ENCODE results near the gene PDGFA.

The PDGFA gene

GRCh38 chr7:538764-539685 is 19.4 kb upstream of the PDGFA start:
- DNase-seq (ENCODE audit: insufficient read length, low spot score) (no peak), FAIRE-seq (peak; percentile 80)

DNA sequence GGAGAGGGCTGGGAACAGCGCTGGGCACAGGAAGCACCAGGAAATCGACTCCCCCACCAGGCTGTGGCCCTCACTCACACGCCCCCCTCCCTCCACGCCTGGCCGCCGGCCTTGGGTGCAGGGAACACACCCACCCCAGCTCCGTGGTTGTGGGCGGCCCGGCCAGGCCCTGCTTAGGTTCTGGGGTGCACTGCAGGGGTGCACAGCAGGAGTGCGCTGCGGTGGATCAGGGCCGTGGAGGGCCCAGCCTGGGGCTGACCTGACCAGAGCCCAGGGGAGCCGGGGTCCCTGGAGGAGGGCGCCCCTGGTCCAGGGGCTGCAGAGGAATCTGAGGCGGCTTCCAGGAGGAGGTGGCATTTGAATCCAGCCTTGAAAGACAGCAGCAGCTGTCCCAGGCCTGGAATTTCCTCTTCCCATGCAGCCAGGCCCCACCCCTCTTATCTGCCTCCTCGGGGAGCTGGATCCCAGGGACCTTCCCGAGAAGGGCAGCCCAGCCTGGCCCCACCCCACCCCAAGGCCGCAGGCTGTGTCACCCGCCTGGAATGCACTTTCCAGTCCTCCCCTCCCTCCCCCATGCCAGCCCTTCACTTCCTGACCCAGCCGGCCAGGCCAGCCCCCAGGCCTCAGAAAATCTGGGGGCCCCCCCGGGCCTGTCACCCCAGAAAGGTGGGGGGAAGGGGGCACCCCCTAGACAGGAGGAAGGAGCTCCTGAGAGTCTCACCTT is 18.4 kb upstream of the PDGFA start:
- peak; percentile 99 for DNase-seq (ENCODE audit: insufficient read length, low spot score)
- peak; percentile 97 for FAIRE-seq

- no peak for FAIRE-seq
- DNase-seq (ENCODE audit: insufficient read length, low spot score): no peak
These were observed 16.6 kb upstream of the PDGFA start for GRCh38 chr7:536231-536630.

DNA sequence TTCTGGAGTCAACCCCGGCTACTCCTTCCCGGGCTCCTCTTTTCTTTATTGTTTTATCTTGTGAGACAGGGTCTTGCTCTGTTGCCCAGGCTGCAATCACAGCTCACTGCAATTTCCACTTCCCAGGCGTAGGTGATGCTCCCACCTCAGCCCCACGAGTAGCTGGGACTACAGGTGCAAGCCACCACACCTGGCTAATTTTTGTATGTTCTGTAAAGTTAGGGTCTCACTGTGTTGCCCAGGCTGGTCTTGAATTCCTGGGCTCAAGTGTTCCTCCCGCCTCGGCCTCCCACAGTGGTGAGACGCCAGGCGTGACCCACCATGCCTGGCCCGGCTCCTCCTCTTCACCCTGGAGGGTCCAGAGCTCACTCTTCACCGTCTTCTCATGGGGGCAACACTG is 15.3 kb upstream of the PDGFA start:
- DNase-seq (ENCODE audit: insufficient read length, low spot score) (no peak), FAIRE-seq (no peak)

DNA sequence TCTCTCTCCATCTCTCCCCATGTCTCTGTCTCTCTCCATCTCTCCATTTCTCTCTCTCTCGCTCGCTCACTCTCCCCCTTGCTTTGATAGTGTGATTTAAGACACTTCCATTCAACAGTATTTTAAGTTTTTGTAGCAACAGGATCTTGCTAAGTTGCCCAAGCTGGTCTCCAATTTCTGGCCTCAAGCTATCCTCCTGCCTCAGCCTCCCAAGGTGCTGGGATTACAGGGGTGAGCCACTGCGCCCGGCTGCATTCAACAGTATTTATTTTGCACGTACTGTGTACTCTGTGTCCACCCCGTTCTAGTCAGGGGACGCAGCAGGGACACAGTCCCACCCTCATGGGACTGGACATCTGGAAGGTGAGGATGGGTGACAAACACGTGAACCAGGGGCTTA is 14.4 kb upstream of the PDGFA start:
- no peak for FAIRE-seq

DNA sequence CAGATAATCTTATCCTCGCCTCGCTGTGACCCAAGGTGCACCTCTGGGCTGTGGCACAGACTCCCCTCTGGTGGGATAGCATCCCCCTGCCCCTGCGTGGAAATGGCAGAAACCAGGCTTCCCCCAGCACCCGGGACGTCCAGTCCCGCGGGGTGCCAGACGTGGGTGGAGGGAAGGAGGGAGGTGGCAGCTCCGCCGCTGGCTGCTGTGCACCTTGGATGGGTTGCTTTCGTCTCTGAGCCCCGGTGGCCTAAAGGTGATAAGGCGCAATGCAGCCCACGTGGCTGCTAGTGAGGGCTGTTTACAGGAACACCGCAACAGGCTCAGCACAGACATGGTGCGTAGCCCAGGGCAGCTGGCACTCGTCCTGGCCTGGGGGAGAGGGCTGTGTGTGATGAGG is 13.6 kb upstream of the PDGFA start:
- DNase-seq (ENCODE audit: insufficient read length, low spot score): no peak
- peak; percentile 55 for FAIRE-seq

More for the DNA sequence above, 14.4 kb upstream of the PDGFA start:
- DNase-seq (ENCODE audit: insufficient read length, low spot score): no peak

GRCh38 chr7:532379-533143 is 12.9 kb upstream of the PDGFA start:
- no peak for DNase-seq (ENCODE audit: insufficient read length, low spot score)

DNA sequence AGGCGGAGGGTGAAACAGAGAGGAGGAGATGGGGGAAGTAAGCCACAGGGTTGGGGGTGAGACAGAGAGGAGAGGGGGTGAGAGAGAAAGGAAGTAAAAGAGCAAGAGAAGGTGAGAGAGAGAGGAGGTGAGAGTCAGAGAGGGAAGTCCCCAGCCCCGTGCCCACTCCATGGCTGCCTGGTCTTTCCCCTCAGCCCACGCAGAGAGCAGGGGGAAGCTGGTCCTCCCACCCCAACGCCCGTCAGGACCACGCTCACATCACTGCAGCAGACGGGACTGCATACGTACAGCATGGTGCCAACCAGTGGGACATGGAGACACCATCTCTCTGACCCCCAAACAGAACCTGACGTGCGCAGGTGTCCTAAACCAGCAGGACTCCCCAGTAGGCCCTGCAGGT is 12.1 kb upstream of the PDGFA start:
- DNase-seq (ENCODE audit: insufficient read length, low spot score): no peak
- FAIRE-seq: peak; percentile 86

More at GRCh38 chr7:532379-533143, 12.9 kb upstream of the PDGFA start:
- no peak for FAIRE-seq

DNA sequence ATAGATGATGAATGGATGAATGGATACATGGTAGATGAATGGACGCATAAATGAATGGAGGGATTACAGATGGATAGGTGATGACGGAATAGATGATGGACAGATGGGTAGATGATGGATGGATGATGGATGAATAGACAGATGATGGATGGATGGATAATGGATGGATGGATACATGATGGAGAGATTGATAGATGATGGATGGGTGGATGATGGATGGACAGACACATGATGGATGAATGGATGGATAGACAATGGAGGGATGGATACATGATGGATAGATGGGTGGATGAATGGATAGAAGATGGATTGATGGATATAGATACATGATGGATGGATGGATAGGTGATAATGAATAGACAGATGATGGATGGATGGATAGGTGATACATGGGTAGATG is 8.8 kb upstream of the PDGFA start:
- peak; percentile 90 for FAIRE-seq
- DNase-seq (ENCODE audit: insufficient read length, low spot score): no peak

GRCh38 chr7:527723-528122 is 8.1 kb upstream of the PDGFA start:
- no peak for DNase-seq (ENCODE audit: insufficient read length, low spot score)
- FAIRE-seq: no peak

DNA sequence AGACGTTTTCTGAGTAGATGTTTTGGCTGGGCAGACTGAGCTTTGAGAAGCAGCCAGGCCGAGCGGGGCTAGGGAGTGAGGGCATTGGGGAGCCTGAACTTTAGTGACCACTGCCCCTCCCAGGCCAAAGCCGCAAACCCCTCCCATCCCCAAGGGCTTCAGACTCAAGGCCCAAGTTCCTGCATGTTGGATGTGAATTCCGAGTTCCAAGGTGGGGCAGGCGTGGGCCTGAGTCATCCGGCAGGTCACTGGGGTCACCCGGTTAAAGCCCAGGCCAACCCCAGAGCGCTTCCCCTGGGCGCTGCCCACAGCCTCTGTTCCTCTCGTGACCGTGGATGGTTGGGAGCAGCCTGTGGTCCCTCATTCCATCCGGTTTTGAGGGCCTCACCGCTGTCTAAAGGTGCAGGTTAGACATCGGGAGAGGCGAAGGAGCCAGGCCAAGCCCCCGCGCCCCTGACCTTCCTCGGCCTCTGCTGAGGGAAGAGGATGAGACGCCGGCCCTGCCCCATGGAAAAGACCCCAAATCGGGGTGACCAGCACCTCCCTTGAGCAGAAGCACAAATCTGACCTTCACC is 6.9 kb upstream of the PDGFA start:
- DNase-seq (ENCODE audit: insufficient read length, low spot score) (no peak), FAIRE-seq (no peak)

DNA sequence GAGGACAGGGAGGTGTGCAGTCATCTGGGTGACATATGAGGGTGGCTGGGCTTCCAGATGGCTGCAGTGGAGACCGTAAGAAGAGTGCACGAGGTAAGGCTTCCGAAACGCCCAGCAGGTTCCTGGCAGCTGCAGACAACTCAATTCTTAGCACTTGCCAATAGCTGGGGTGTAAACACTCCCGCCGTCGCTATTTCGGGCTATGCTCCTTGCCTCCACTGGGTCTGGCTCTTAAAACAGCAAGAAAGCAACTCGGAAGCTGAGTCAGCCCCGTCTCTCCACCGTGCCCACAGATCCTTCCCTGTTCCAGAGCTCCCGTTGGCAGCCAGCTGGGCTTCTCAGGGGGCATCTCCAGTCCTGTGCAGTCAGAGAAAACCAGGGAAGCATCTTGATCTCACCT is 6.1 kb upstream of the PDGFA start:
- FAIRE-seq (no peak), DNase-seq (ENCODE audit: insufficient read length, low spot score) (no peak)

DNA sequence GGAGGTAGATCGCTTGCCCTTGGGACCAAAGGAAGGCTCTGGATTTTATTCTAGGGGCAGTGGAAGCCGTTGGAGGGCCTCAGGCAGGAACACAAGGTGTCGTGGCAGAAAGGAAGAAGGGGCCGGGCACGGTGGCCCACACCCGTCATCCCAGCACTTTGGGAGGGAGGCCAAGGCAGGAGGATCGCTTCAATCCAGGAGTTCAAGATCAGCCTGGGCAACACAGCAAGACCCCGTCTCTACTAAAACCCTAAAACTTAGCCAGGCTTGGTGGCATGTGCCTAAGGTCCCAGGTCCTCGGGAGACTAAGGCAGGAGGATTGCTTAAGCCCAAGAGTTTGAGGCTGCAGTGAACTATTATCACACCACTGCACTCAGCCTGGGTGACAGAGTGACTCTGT is 5.2 kb upstream of the PDGFA start:
- DNase-seq (ENCODE audit: insufficient read length, low spot score) (no peak), FAIRE-seq (no peak)

- DNase-seq (ENCODE audit: insufficient read length, low spot score) (no peak), FAIRE-seq (no peak)
These were observed 4.0 kb upstream of the PDGFA start for GRCh38 chr7:523347-524336.

- FAIRE-seq: no peak
- DNase-seq (ENCODE audit: insufficient read length, low spot score): no peak
These were observed 3.3 kb upstream of the PDGFA start for GRCh38 chr7:522951-523314.

GRCh38 chr7:522071-522950 is 2.7 kb upstream of the PDGFA start:
- DNase-seq (ENCODE audit: insufficient read length, low spot score): peak; percentile 56
- peak; percentile 85 for FAIRE-seq

DNA sequence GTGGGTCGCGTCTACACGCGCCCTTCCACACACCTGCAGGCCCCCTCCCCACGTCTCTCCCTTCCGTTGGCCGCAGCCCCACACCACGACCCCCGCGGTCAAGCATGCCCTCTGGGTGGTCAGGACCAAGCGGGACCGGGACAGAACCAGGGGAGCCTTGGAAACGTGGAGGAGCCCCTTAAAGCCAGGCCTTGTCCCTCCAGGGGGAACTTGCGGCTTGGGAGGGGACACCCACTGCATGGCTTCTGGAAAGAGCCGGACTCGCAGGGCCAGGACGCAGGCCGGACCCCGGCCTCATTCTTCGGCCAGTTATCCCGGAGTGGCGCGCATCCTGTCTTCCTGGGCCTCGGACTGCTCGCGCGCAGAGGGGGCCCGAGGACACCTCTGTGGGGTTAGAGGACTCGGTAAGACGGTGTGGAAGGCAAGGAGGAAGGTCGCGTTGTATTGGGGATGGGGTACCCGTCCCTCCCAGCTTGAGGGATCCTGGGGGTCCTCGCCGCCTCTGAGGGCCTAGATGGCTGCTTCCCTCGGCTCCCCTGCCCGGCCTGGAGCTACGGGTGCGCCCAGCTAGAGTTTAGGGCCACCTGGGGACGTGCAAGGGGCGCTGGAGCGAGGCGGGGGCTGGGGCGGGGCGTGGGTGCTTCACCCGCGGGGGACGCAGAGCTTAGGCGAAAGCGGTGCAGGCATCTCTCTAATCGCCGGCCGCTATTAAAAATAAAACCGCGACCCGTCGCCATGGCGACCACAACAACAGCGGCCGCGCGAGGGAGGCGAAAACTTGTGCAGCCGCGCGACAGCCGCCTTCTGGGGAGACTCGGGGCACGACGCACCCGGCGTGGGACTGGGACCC is 1.8 kb upstream of the PDGFA start:
- DNase-seq (ENCODE audit: insufficient read length, low spot score) (no peak), FAIRE-seq (no peak)

All from HTR-8/SVneo (cell line).